IPS-11a (cell line): ENCODE measurements around the gene XYLT1.

ENCODE experiments used
- H3K4me3 ChIP-seq: one replicate; pipeline ENCODE4 v1.5.1; 2013; ENCODE audit warnings: low read depth, low read length, control low read depth

Gene XYLT1

DNA sequence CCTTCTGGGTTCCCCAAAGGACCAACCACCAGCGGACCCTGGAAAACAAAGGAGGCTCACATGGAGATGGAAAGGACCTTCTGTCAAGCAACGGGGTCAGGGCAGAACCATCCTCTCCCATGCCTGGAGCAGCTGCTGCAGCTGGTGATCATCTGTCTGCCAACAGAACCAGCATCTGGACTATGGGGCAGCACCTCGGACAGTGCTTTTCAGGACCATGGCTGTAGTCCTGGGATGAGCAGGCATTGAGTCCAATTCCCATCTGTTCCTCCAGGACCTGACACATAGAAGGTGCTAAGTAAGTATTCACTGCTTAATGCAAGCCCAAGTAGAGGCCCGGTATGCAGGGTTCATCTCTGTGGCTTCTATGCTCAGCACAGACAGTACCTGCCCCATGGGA is 304.7 kb downstream of the XYLT1 start:
- H3K4me3 ChIP-seq: no peak overlapping the region

DNA sequence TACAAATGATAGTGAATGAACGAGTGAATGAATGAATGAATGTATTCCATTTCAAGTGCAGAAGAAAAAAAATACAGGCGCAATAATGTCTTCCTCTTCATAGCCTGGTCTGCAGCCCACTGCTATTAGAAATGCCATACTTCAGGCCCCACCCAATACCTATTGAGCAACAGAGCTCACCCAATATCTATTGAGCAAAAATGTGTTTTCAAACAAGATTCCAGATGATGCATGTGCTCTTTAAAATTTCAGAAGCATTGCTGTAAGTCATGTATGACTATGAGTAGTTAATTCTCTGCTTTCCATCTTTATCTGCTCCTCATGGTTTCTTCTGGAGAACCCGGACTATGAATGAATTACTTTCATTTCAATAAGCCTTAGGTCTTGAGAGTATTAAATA is 308.2 kb downstream of the XYLT1 start:
- no peak overlapping the region for H3K4me3 ChIP-seq

DNA sequence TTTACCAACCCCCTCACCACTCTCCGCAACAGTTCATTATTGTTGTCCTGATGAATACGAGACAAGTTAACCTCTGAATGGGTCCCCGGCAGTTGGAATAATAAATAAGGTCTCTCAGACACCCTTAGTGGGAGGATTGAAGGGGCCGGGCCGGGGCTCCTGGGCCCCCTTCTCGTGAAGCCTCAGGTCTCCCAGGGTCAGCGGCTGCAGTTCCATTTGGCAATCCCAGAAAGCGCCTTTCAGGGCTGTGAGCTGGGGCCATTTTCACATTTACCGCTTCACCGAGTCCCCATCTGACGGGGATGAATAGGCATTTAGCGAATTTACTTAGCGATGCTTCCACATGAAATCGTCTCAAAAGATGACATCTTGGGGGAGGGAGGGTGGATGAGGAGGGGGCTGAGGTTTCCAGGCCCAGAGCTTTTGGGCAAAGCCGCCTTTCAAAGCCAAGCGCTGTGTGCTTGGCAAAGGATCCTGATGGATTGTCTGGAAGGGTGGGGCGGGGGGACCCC is 309.8 kb downstream of the XYLT1 start:
- no peak overlapping the region for H3K4me3 ChIP-seq

DNA sequence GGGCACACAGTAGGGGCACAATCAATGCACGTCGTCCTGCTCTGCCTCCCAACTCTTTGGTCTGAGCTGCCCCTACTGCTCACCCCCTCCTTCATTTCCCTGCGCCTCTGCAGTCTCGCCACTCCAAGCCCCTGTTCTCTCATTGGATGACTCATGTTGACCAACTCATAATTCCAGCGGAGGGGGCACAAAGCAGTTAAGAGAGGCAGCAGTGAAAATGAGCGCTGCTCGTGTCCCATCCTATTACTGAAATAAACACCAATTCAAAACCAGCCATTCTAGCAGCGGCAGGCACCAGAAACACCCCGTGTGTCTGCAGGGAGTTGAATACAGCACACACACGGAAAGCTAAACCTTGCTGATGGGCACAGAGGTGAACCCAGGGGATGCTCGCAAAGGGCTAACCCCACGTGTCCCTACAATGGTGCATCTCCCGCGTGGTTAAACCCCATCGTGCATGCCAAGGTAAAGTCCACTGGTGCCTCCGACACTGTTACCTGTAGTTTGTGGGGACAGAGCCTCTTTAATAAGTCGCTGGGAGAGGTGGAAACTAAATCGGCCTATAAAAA is 310.4 kb downstream of the XYLT1 start:
- no peak overlapping the region for H3K4me3 ChIP-seq

DNA sequence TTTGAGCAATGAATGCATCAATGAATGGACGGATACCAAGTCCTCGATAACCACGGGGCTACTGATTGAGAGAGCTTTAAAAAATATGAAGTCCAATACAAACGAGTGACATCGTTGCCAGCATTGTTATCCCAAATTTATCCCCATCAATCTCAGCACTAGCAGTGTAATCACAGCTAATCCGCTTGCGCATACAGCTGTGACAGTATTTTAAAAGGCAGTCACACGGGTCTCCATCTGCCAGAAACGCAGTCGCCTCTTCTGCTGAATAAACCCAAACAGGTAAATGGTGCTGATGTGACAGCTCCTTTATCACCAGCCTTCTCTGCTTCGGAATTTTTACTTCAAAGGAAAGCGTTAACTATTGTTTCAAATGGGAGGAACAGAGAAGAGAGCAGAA is 311.1 kb downstream of the XYLT1 start:
- no peak overlapping the region for H3K4me3 ChIP-seq

DNA sequence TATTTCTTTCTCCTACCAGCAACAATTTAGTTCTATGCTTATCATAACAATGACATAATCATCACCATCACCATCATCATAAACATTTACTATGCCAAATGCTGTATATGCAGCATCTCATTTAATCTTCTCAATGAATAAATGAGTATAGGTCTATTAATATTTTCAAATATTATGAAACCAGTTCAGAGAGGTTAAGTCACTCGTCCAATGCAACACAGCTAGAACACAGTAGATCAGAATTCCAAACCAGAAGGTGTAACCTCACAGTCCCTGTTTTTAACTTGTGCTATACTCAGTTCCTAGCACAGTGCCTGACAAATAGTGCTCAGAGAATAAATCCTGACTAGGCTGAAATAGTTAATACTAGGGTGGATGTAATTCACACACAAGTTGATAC is 314.8 kb downstream of the XYLT1 start:
- no peak overlapping the region for H3K4me3 ChIP-seq

DNA sequence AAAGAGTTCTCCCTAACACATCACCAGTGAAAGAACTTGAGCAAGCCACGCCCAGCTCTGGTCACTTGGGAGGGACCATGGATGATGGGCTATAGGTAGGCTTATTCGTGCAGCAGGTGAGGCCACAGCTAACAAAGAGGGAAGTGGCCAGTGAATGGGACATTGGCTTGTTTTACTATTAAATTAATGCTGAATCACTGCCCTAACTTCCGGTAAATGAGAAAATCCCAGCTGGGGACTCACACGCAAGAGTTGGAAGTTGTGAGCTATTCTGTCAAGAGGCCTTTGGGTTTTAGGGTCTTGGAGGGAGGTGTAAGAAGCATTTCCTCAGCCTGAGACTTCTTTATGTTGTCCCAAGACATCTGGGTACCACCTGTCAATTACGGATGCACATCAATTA is 315.3 kb downstream of the XYLT1 start:
- H3K4me3 ChIP-seq: no peak overlapping the region

DNA sequence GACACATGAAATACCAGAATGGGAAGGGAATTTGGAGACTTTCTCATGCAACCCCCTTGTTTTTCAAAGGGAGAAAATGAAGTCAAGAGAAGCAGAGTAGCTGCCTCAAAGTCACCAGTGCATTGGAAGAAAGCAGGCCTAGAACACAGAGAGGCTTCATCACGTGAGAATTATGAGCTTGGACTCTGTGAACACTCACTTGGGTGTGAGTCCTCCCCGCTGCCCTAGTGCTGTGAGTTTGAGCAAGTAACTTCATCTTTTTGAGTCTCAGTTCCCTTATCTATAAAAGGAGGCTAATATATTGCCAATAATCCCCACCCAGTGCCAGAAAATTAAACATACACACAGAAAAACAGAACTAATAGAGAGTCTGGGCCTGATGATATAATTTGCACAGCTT is 315.8 kb downstream of the XYLT1 start:
- no peak overlapping the region for H3K4me3 ChIP-seq

DNA sequence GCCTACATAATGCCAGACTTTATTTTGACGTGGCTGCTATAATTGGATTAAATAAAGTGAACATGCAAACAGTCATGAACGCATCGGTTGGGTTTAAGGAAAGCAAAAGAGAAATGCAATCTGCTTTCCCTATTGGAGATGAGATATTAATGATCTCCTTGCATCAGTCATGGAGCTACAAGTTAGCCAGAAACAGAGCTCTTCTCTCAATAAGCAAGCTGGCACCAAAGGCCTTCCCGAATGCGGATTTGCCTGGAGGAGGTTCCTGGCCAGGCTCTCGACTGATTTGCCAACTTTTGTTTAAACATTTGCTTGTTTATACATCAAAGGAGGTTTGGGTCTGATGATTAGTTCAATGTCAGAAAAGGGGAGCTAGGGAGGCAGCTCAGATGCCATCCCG is 318.4 kb downstream of the XYLT1 start:
- no peak overlapping the region for H3K4me3 ChIP-seq

DNA sequence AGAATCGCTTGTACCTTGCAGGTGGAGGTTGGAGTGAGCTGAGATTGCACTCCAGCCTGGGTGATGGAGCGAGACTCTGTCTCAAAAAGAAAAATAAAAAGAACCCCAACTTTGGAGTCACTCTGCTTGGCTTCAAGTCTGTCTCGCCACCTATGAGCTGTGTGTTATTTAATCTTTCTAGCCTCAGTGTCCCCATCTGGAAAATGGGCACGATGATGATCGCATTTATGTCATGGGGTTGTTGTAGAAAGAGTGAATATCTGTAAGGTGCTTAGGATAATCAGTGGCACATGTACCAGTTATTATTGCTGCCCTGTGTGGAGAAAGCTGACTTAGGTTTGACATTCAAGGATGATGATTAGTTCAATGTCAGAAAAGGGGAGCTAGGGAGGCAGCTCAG is 319.4 kb downstream of the XYLT1 start:
- H3K4me3 ChIP-seq: no peak overlapping the region

DNA sequence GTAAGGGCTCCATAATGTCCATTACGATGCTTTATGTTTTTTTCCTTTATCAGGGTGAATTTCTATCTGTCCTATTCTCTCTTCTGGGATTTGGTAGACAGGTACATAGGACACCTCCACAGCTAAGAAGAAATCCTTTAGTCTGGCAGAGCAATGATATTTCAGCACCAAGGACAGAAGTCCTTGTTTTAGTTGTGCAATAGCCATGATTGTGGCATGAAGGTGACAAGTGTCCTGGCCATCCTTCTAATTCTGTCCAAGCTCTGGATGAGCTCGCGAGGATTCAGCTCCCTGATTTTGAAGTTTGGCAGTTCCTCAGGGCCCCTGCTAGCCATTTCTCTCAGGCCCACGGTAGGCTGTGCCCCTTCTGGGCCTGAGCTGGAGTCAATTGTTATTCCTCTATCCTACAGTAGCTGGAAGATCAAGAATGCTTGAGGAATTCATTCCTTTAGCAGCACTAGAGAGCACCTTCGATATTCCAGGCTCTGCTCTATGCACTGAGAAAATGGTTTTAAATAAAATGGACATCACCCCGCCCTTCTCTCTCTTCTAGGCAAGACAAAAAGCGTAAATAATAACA is 320.8 kb downstream of the XYLT1 start:
- H3K4me3 ChIP-seq: no peak overlapping the region

DNA sequence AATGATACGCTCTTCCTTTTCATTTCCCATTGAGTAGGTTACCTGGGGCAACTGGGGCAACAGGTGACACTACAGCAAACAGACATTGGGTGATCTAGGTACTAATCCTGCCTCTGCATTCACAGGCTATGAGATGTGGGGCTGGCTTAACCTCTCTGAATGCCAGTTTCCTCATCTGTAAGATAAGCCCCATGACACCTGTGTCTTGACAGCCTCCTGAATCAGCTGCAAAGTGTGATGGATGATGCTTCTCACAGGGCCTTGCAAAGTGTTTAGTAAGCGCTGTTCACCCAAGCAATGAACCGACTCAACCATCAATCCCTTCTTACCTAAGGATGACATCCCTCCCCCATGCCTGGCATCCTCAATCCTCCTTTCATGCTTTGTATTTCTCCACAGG is 322.8 kb downstream of the XYLT1 start:
- no peak overlapping the region for H3K4me3 ChIP-seq

DNA sequence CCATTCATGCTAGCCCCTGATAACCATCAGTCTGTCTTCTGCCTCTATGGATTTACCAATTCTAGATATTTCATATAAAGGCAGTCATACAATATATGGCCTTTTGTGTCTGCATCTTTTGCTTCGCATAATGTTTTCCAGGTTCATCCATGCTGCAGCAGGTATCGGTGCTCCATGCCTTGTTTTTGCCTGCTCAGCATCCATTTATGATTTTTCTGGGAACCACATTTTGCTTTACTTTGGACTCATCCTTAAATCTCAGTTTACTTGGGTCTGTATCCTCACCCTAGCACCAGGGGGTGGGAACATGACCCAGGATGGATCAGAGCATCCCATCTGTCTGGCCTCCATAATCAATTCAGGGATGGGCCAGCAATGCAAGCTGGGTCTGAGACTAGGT is 325.7 kb downstream of the XYLT1 start:
- H3K4me3 ChIP-seq: no peak overlapping the region

DNA sequence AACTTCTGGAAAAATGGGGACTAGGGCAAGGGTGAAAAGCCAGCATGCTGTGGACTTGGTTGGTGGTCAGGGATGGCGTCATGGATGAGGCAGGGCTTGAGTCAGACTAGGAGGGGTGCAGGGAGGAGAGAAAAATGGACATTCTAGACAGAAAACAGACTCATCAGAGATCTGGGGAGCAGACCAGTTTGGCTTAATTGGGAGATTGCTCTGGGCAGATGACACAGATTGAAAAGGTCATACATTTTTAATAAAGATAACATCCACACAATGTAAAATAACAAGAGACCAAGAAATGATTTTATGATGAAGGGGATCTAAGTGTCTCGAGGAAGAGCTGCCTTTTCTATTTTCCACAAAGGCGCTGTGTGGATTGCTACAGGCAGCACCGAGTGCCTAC is 326.3 kb downstream of the XYLT1 start:
- H3K4me3 ChIP-seq: no peak overlapping the region

DNA sequence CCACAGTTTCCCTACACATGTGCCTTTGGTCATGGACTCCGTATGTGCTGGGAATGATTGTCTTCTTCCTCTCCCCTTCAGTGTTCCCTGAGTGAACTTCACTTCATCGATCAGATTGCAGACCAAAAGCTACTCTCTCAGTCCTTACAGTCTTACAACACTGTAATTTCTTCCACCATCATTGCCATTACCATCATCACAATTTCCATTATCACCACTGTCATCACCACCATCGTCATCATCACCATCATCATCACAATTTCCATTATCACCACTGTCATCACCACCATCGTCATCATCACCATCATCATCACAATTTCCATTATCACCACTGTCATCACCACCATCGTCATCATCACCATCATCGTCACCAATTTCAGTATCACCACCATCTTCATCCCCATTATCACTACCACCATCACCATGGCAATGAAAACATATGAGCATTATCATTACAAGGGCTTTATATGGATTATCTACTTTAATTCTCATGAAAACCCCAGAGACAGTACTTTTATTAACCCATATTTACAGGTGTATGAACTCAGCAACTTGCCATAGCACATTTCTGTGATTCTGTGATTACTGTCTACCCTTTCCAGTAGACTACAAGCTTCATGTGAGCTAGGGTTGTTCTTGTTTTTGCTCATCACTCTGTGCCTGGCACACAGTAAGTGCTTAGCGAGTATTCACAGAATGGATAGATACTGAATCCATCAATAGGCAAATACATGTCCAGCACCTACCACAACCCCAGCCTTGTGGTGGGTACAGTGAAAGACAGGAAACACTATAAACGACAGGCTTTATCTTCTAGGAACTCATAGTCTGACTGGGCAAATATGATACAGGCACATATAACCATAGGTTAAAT is 327.0 kb downstream of the XYLT1 start:
- no peak overlapping the region for H3K4me3 ChIP-seq

DNA sequence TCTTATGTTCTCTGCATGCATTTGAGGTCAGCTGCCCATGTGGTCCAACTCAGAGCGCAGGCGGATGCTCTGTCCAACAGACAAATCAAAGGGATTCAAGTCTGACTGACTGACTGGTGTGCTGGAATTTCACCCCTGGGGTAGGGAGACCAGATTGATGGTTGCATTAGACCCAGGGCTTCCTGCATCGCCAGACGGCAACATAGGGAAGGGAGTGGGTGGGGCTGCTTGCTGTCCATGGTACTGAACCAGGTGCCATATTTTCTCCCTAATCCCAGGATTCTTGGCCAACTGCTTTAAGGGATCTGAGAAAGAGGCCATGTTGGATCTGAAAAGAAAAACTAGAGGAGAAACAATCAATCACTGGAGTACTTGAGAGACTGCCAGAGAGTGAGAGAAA is 332.0 kb downstream of the XYLT1 start:
- no peak overlapping the region for H3K4me3 ChIP-seq

DNA sequence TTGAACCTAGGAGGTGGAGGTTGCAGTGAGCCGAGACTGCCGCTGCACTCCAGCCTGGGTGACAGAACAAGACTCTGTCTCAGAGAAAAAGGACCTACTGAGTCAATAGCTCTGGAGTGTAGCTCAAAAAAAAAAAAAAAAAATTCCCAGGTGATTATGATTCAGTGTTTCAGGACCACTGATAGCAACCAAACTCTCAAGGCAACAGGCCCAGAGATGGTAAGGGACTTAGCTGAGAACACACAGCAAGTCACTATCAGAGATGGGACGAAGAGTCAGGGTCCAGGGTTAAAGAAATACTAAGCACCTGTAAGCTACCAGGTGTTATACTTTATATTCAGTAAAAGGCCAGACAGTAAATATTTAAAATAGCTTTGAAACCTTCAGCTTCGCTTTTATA is 335.3 kb downstream of the XYLT1 start:
- no peak overlapping the region for H3K4me3 ChIP-seq

DNA sequence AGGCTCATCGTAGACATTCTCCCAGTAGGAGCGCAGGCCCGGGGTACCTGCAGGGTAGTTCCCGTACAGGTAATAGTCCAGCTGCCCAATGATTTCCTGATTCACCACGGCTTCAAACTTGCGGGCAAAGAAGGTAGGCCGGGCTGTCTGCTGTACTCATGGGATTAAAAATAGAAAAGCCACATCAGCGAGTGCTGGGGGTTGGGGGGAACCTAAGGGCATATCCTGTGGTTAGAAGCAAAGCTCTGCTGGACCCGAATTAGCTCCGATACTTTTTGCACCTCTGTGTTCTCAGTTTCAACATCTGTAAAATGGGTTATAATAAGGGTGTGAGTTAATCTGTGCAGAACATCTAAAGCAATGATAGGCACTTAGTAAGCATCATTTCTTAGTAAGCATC is 336.2 kb downstream of the XYLT1 start:
- no peak overlapping the region for H3K4me3 ChIP-seq

DNA sequence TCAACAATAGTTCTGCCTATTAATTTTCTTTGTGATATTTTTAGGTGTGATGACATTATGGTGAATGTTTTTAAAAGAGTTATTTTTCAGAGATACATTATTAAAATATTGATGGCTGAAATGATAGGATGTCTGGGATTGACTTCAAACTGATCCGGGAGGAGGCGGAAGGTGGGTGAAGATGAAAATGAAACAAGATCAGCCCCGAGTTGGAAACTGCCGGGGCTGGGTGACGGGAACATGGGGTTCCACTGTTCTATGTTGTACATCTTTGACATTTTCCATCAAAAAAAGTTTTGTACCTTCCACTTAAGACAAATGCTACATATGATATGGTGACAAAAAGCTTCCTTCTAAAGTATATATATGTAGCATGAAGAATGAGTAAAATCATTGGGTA is 336.9 kb downstream of the XYLT1 start:
- H3K4me3 ChIP-seq: no peak overlapping the region

DNA sequence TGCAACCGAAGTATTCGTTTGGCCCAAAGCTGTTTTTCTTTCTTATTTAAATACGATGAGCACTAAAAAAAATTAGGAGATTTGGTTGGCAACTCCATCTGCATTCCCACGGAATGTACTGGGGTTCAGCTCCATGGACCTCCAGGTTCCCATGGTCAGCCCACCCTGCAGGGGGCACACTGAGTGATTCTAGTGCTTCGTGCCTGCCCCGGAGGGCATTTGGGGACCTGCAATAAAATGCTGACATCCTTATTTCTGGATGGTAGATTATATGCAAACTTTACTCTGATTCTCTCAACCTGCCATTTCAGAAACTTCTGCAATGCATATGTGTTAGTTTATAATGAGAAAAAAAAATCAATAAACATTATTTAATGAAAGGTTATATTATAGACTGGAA is 339.4 kb downstream of the XYLT1 start:
- no peak overlapping the region for H3K4me3 ChIP-seq

DNA sequence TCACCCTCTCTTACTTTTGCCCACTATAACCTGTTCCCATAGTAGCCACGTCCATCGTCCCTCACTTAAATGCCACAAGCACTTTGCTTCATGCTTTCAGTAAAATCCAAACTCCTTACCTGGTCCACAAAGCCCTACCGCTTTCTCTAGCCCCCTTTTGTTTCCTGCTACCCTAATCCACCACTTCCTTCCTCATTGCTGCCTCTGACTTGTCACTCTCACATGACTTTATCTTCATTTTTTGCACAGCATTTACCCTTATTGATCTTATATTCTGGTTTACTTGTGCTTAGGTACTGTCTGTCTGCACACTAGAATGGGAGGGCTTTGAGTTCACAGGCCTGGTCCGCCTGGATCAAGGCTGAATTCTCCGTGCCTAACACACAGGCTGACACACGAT is 340.0 kb downstream of the XYLT1 start:
- no peak overlapping the region for H3K4me3 ChIP-seq

DNA sequence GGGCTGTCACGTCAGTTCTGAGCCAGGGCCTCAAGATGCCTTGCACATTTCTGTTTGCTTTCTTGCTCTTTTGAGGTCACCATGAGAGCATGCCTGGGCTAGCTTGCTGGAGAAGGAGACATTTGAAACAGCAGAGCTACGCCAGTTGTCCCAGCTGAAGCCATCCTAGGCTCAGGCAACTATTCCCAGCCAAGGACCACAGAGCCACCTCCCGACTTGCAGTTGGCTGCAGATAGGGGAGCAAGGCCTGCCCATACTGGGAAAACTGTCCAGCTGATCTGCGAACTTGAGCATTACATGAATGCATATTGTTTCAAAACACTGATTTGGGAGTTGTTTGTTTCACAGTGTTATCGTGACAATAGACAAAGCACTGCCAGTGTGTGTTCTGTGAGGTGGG is 340.8 kb downstream of the XYLT1 start:
- no peak overlapping the region for H3K4me3 ChIP-seq
